Transverse colon (tissue), 4 donors: ENCODE measurements around the gene ANK3. TPM values are rescaled to one million over a fixed set of nuclear protein-coding genes. Genes with fewer than 3 reads are reported as not detected.

Source experiments
- DNase-seq: peaks from one replicate; pipeline ENCODE4 v3.0.0-alpha.2; 2019
- H3K27ac ChIP-seq, 4 donors: fragments of 200-600 bp; sonication (generic); 2 replicates each; pipeline ENCODE4 v1.5.1; 2016 to 2018; ENCODE audit warnings: inconsistent platforms in 4 of 4
- H3K27me3 ChIP-seq: fragments of 200-600 bp; sonication (generic); 2 replicates; pipeline ENCODE4 v1.5.1; 2017; ENCODE audit warnings: inconsistent platforms
- H3K36me3 ChIP-seq, 4 donors: fragments of 200-600 bp; sonication (generic); 2 replicates each; pipeline ENCODE4 v1.5.1; 2017 to 2019; ENCODE audit warnings: inconsistent platforms in 4 of 4
- H3K4me1 ChIP-seq, 4 donors: fragments of 200-600 bp; sonication (generic); 2 replicates each; pipeline ENCODE4 v1.5.1; 2017 to 2020; ENCODE audit warnings: inconsistent platforms in 4 of 4
- H3K4me3 ChIP-seq, 4 donors: fragments of 200-600 bp; sonication (generic); 1 replicate in 1 of 4; 2 replicates in 3 of 4; pipeline versions ENCODE4 v1.5.1 to v1.6.1; 2017 to 2019; ENCODE audit warnings: inconsistent platforms in 4 of 4
- H3K9me3 ChIP-seq, 2 donors: fragments of 200-600 bp; sonication (generic); 2 replicates each; pipeline ENCODE4 v1.5.1; 2017 to 2019; ENCODE audit warnings: inconsistent platforms in 2 of 2
- CTCF ChIP-seq, 5 experiments: fragments of 200-600 bp in 3 of 5; fragments of 450-650 bp in 2 of 5; sonication (generic) in 3 of 5; IDR thresholded peaks; 1 replicate in 2 of 5; 2 replicates in 3 of 5; pipeline ENCODE4 v1.5.1; 2016 to 2017; ENCODE audit warnings: antibody characterized with exemption in 5 of 5, inconsistent platforms in 3 of 5, mild to moderate bottlenecking in 2 of 5, moderate library complexity in 1 of 5
- EP300 ChIP-seq: sonication (generic); formaldehyde crosslinking; IDR thresholded peaks from one replicate; pipeline ENCODE4 v1.6.1; 2017; ENCODE audit warnings: antibody characterized with exemption, low read depth
- POLR2A ChIP-seq: fragments of 450-650 bp; IDR thresholded peaks from one replicate; pipeline ENCODE4 v1.6.1; 2016; ENCODE audit warnings: antibody characterized with exemption, mild to moderate bottlenecking, moderate library complexity
- POLR2AphosphoS5 ChIP-seq, 3 donors: sonication (generic); formaldehyde crosslinking; IDR thresholded peaks; one replicate each; pipeline ENCODE4 v1.6.1; 2016; ENCODE audit warnings: antibody characterized with exemption in 3 of 3
- WGBS, 2 donors: methylation state at CpG; one replicate each; pipeline ENCODE4 v1.1.5; 2018; ENCODE audit warnings: low coverage in 1 of 2; 5-methylcytosine and 5-hydroxymethylcytosine counted together
- in situ Hi-C, 4 donors: fragments of 200-750 bp; cut with MboI; loops; one replicate each; pipeline versions ENCODE4 v1.15.0 to v1.15.1; 2017; ENCODE audit warnings: low sequenced_read_pairs in 3 of 4, low pct_ligation_motif_present in 1 of 4, low pct_unique_long_range_greater_than_20kb in 1 of 4
- intact Hi-C: fragments of 100-400 bp; cut with DNase I; formaldehyde crosslinking; loops from one replicate; pipeline ENCODE4 v1.15.1; 2023; ENCODE audit warnings: low total_unique reads
- total RNA-seq, 4 donors: library from RNA; depleted of rRNA; stranded (reverse); fragments of >200 nt; gene quantifications; one replicate each; pipeline ENCODE4 v1.1.0, GENCODE V29; 2016

The ANK3 gene
- total RNA-seq, 4 donors from 2014 or later = 41.2 to 230 (median 172) TPM

DNA sequence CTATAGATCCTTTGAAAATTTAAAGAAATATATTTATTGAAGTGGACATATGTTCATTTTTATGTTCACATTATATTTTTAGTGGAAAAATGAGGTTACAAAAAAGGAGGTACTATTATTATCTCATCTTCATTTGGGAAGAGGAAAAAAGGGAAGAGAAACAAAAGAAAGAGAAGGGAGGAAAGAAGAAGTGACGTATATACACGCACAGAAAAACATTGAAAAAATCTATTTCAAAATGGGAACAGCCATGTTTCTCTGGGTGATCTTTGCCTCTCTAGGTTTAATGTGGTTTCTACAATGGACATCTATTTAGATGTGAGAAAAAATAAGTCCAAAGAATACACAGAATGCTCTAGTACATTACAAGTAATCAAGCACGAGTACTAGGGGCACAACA lies 14.8 kb downstream of the ANK3 start:
- H3K4me1 ChIP-seq = no peaks in the 10 kb centered on the region
- no peak overlapping the region for H3K4me3 ChIP-seq
- no peaks in the 10 kb centered on the region for H3K27me3 ChIP-seq
- TF ChIP-seq POLR2AphosphoS5 (IDR thresholded peaks at IDR 0.05) = no peak
- TF ChIP-seq CTCF (IDR thresholded peaks at IDR 0.05) = no peak
- no peak for TF ChIP-seq EP300
- no peak for TF ChIP-seq POLR2A
- DNase-seq = no peak
- intact Hi-C loops = no loop called here
- no peaks in the 10 kb centered on the region for H3K36me3 ChIP-seq
- H3K27ac ChIP-seq = no peak overlapping the region
- in situ Hi-C loops = no loop called here
- WGBS, 2 donors = 85 to 95% methylated on average over 3 of the region's 3 CpGs
- H3K9me3 ChIP-seq = no peaks in the 10 kb centered on the region

DNA sequence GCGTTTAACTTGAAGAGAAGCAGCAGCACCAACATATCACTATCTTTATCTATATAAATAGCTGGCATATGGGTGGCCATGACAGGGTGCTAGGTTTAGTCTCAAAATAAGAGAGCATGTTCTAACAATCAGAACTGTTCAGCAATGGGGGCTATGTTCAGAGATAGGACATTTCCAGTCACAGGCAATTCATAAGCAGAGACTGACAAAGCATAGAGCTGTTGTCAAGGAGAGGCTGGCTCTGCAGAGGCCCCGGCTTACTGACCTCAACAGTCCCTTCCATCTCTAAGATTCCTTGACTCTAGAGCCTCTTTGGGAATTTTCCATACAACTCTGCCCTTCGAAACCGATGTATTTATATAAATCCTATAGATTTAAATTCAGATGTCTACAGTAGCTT lies 17.2 kb downstream of the ANK3 start:
- Histone ChIP-seq H3K9me3 (no peaks in the 10 kb centered on the region), H3K4me1 (peaks cover 0 to 10% (median 1%) of the 10 kb centered on the region in 4 donors), H3K36me3 (no peaks in the 10 kb centered on the region), H3K27ac (no peak overlapping the region), H3K27me3 (no peaks in the 10 kb centered on the region), H3K4me3 (no peak overlapping the region)
- no peak for TF ChIP-seq CTCF (IDR thresholded peaks at IDR 0.05)
- no peak for TF ChIP-seq POLR2A
- TF ChIP-seq EP300 = no peak
- no peak for TF ChIP-seq POLR2AphosphoS5 (IDR thresholded peaks at IDR 0.05)
- intact Hi-C loops (no loop called here), in situ Hi-C loops (no loop called here)
- DNase-seq = no peak
- WGBS, 2 donors = 88 to 94% methylated on average over 3 to 4 of the region's 4 CpGs

DNA sequence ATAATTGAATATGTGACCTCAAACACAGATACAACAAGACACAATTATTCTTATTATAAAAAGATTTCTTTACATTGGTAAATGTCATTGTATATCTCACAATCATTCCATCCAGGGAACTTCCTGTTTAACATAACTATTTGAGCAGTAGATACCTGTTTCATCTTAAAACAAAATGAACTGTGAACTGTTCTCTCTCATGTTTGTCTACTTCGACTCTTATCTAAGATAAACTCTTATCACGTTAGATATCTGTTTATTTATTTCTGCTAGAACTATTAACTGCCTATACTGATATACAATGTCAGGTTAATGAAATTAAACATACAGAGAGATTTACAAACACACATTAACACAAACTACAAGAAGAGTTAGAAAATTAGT lies 20.1 kb downstream of the ANK3 start:
- in situ Hi-C loops = no loop called here
- H3K27ac ChIP-seq = no peak overlapping the region
- peaks cover 0 to 10% (median 1%) of the 10 kb centered on the region in 4 donors for H3K4me1 ChIP-seq
- no peaks in the 10 kb centered on the region for H3K36me3 ChIP-seq
- WGBS, 2 donors = 25 to 26% methylated on average over 2 of the region's 2 CpGs
- no peak overlapping the region for H3K4me3 ChIP-seq
- DNase-seq = no peak
- H3K27me3 ChIP-seq = no peaks in the 10 kb centered on the region
- intact Hi-C loops = no loop called here
- no peaks in the 10 kb centered on the region for H3K9me3 ChIP-seq
- TF ChIP-seq POLR2A (no peak), CTCF (IDR thresholded peaks at IDR 0.05) (no peak), EP300 (no peak), POLR2AphosphoS5 (IDR thresholded peaks at IDR 0.05) (no peak)

DNA sequence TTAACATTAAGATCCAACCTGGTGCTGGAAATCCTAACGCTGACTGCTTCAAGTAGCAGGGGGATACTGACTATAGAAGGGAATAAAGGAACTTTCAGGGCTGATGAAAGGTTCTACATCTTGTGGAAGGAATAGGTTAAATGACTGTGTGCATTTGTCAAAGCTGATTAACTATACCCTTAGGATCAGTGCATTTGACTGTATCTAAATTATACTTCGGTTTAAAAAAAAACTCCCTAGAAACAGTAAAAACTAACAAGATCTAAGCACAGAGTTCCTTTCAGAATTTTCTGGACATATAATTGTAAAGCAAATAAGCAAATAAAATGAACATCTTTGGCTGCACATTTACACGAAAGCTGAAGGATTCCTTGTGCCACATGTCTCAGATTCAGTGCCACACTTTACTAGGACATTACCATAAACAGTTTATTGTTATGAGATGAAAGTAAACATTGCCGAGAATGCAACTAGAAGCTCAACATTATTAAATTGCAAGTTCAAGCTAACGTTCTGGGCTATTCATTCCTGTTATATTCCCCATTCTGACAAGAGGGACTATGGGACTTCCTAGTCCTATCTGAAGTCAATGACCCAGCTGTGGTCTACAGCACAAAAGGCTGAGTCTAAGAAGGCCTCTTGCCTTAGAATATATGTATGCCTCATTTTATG lies 20.7 kb downstream of the ANK3 start:
- no peak overlapping the region for H3K4me3 ChIP-seq
- intact Hi-C loops (no loop called here), in situ Hi-C loops (no loop called here)
- H3K9me3 ChIP-seq = no peaks in the 10 kb centered on the region
- H3K4me1 ChIP-seq = peaks cover 0 to 10% (median 1%) of the 10 kb centered on the region in 4 donors
- WGBS, 2 donors = 51 to 62% methylated on average over 4 to 5 of the region's 5 CpGs
- no peak overlapping the region for H3K27ac ChIP-seq
- DNase-seq = no peak
- TF ChIP-seq POLR2AphosphoS5 (IDR thresholded peaks at IDR 0.05) (no peak), POLR2A (no peak), CTCF (IDR thresholded peaks at IDR 0.05) (no peak), EP300 (no peak)
- no peaks in the 10 kb centered on the region for H3K36me3 ChIP-seq
- no peaks in the 10 kb centered on the region for H3K27me3 ChIP-seq
